GM23338 (cell line): Measurements from ENCODE around the gene SLC26A11. TPM values are rescaled to one million over a fixed set of nuclear protein-coding genes. Genes with fewer than 3 reads are reported as not detected.

Source experiments
- ATAC-seq: fragments of 200-7000 bp; cut with Tn5 transposase; 3 replicates; pipeline ENCODE4 v1.9.1; 2020
- DNase-seq: peaks from one replicate; pipeline ENCODE4 v3.0.0-alpha.2; 2015; ENCODE audit warnings: low spot score
- H2AFZ ChIP-seq: fragments of 200-600 bp; sonication (generic); 2 replicates; pipeline ENCODE4 v1.8.0; 2016; ENCODE audit warnings: antibody characterized with exemption, mild to moderate bottlenecking, moderate library complexity
- H3F3A ChIP-seq: fragments of 200-600 bp; sonication (generic); replicated peaks from 2 replicates; pipeline ENCODE4 v1.8.0; 2017; ENCODE audit warnings: antibody characterized with exemption, mixed run types, low read depth
- H3K27ac ChIP-seq: fragments of 200-600 bp; sonication (generic); 2 replicates; pipeline ENCODE4 v1.6.1; 2016; ENCODE audit warnings: low read depth
- H3K27me3 ChIP-seq: fragments of 200-600 bp; sonication (generic); 2 replicates; pipeline ENCODE4 v1.8.0; 2016; ENCODE audit warnings: mild to moderate bottlenecking, mixed run types, moderate library complexity; ENCODE audit not compliant: insufficient read depth
- H3K36me3 ChIP-seq: fragments of 200-600 bp; sonication (generic); 2 replicates; pipeline ENCODE4 v1.8.0; 2016; ENCODE audit warnings: mild to moderate bottlenecking; ENCODE audit not compliant: insufficient read depth
- H3K4me1 ChIP-seq: fragments of 200-600 bp; sonication (generic); 2 replicates; pipeline ENCODE4 v1.8.0; 2016; ENCODE audit warnings: mild to moderate bottlenecking, moderate library complexity; ENCODE audit not compliant: insufficient read depth
- H3K4me2 ChIP-seq: fragments of 200-600 bp; sonication (generic); 2 replicates; pipeline ENCODE4 v1.7.1; 2017; ENCODE audit warnings: mixed run types
- H3K4me3 ChIP-seq: fragments of 200-600 bp; sonication (generic); 2 replicates; pipeline ENCODE4 v1.6.1; 2016; ENCODE audit warnings: mixed run types
- H3K79me2 ChIP-seq: fragments of 200-600 bp; sonication (generic); replicated peaks from 2 replicates; pipeline ENCODE4 v1.8.0; 2017; ENCODE audit warnings: mild to moderate bottlenecking; ENCODE audit not compliant: insufficient read depth
- H3K9me2 ChIP-seq: fragments of 200-600 bp; sonication (generic); 2 replicates; pipeline ENCODE4 v1.8.0; 2017; ENCODE audit not compliant: insufficient read depth
- H4K20me1 ChIP-seq: fragments of 200-600 bp; sonication (generic); replicated peaks from 2 replicates; pipeline ENCODE4 v1.8.0; 2017; ENCODE audit warnings: mild to moderate bottlenecking; ENCODE audit not compliant: insufficient read depth
- H3K27ac Mint-ChIP-seq: 2 replicates; pipeline ENCODE4 v1.8.0; 2020; ENCODE audit warnings: inconsistent platforms, mild to moderate bottlenecking, moderate library complexity, mixed read lengths
- H3K27me3 Mint-ChIP-seq: 3 replicates; pipeline ENCODE4 v1.8.0; 2022; ENCODE audit warnings: low read depth, mild to moderate bottlenecking, moderate library complexity, mixed read lengths, inconsistent platforms; ENCODE audit not compliant: insufficient read depth, poor library complexity
- H3K36me3 Mint-ChIP-seq: 3 replicates; pipeline ENCODE4 v1.8.0; 2021; ENCODE audit warnings: low read depth, mild to moderate bottlenecking, inconsistent platforms, moderate library complexity, mixed read lengths
- H3K4me1 Mint-ChIP-seq: 3 replicates; pipeline ENCODE4 v1.8.0; 2020; ENCODE audit warnings: mild to moderate bottlenecking, inconsistent platforms, mixed read lengths
- H3K4me3 Mint-ChIP-seq: 3 replicates; pipeline ENCODE4 v1.8.0; 2021; ENCODE audit warnings: moderate library complexity, mild to moderate bottlenecking, inconsistent platforms, mixed read lengths
- H3K9me3 Mint-ChIP-seq: 3 replicates; pipeline ENCODE4 v1.8.0; 2020; ENCODE audit warnings: moderate library complexity, mild to moderate bottlenecking, inconsistent platforms, mixed read lengths
- CREB1 ChIP-seq: fragments of 250-450 bp; sonication (Bioruptor Pico); IDR thresholded peaks from 2 replicates; pipeline ENCODE4 v1.5.0; 2020; ENCODE audit warnings: low read depth, mild to moderate bottlenecking, moderate library complexity
- EZH2 ChIP-seq: fragments of 200-600 bp; sonication (generic); IDR thresholded peaks from one replicate; pipeline ENCODE4 v1.8.0; 2017; ENCODE audit warnings: antibody characterized with exemption, mild to moderate bottlenecking, low read depth; ENCODE audit not compliant: unreplicated experiment
- EZH2phosphoT487 ChIP-seq: fragments of 200-600 bp; sonication (generic); IDR thresholded peaks from one replicate; pipeline ENCODE4 v1.8.1; 2018; ENCODE audit warnings: antibody characterized with exemption; ENCODE audit not compliant: unreplicated experiment
- JUNB ChIP-seq: IDR thresholded peaks from one replicate; pipeline ENCODE4 v1.6.1; 2016; ENCODE audit warnings: antibody characterized with exemption; ENCODE audit not compliant: unreplicated experiment
- NANOG ChIP-seq: IDR thresholded peaks from 2 replicates; pipeline ENCODE4 v1.6.1; 2016; ENCODE audit warnings: antibody characterized with exemption, borderline replicate concordance
- POLR2AphosphoS5 ChIP-seq: IDR thresholded peaks from 2 replicates; pipeline ENCODE4 v1.6.1; 2016; ENCODE audit warnings: antibody characterized with exemption, low read depth
- REST ChIP-seq: IDR thresholded peaks from one replicate; pipeline ENCODE4 v1.6.1; 2018; ENCODE audit warnings: antibody characterized with exemption; ENCODE audit not compliant: unreplicated experiment
- STAT1 ChIP-seq: IDR thresholded peaks from one replicate; pipeline ENCODE4 v1.6.1; 2016; ENCODE audit warnings: antibody characterized with exemption; ENCODE audit not compliant: unreplicated experiment
- ZNF114 ChIP-seq: fragments of 250-450 bp; sonication (Bioruptor Pico); IDR thresholded peaks from 2 replicates; pipeline ENCODE4 v1.5.0; 2020; ENCODE audit warnings: mild to moderate bottlenecking, moderate library complexity
- ZNF331 ChIP-seq: fragments of 250-450 bp; sonication (Bioruptor Pico); IDR thresholded peaks from 2 replicates; pipeline ENCODE4 v1.5.0; 2020; ENCODE audit warnings: low read depth, mild to moderate bottlenecking, moderate library complexity
- polyA plus RNA-seq: library from polyadenylated mRNA; unstranded; fragments of >200 nt; fragmentation: Nextera tagmentation; extraction: Ambion mirVana; gene quantifications from 2 replicates; pipeline ENCODE4 v1.2.1, GENCODE V29; 2016
- total RNA-seq: library from RNA; depleted of rRNA; stranded (reverse); fragments of >200 nt; shearing (Covaris generic); gene quantifications from 2 replicates; pipeline ENCODE4 v1.2.3, GENCODE V29; 2014
- TF ChIP-seq, protein P1 (sequence below): IDR thresholded peaks from 2 replicates; pipeline ENCODE4 v1.6.1; 2016; ENCODE audit warnings: antibody characterized with exemption
- TF ChIP-seq, protein P2 (sequence below): fragments of 250-450 bp; sonication (Bioruptor Pico); IDR thresholded peaks from 2 replicates; pipeline ENCODE4 v1.5.0; 2020; ENCODE audit warnings: mild to moderate bottlenecking, moderate library complexity
- TF ChIP-seq, protein P3 (sequence below), 2 experiments: fragments of 200-600 bp in 1 of 2; sonication (generic) in 1 of 2; conservative IDR thresholded peaks; 2 replicates each; pipeline versions ENCODE4 v1.5.1 to v1.6.1; 2016 to 2017; ENCODE audit warnings: antibody characterized with exemption in 2 of 2, low read depth in 2 of 2, mild to moderate bottlenecking in 2 of 2, moderate library complexity in 1 of 2

SLC26A11 gene
- total and polyA plus RNA-seq, 2 experiments from 2014 or later, result 10.9 to 23.0 TPM

DNA sequence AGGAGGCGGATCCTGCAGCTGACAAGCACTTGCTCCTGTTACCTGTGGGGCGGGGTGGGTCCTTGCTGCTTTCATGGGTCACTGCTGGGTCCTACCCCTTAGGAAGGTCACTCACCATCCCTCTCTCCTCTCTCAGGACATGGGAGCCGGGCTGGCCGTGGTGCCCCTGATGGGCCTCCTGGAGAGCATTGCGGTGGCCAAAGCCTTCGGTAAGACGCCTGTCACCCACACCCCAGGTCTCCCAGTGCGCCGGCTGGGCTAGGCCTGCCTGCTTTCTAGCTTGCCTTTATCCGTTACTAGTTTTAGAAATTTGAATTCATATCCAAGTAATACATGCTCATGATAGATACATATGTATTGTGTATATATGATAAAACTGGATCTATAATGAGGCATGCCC lies 17.2 kb downstream of the SLC26A11 start (continued):
- TF ChIP-seq JUNB (no peak), STAT1 (no peak), ZNF331 (CRISPR knock-in tag) (no peak)

- Mint-ChIP-seq H3K27ac (no peak overlapping the region), H3K27me3 (peaks cover 8% of the 10 kb centered on the region), H3K4me3 (no peak overlapping the region), H3K9me3 (no peaks in the 10 kb centered on the region), H3K4me1 (no peaks in the 10 kb centered on the region; the same call in 2 of the 3 replicates), H3K36me3 (peaks cover 32% of the 10 kb centered on the region)
- no peak for ATAC-seq
- H3K36me3 ChIP-seq, result no peaks in the 10 kb centered on the region; the same call in 1 of the 2 replicates
- H3K79me2 ChIP-seq, result no peaks in the 10 kb centered on the region
- no peaks in the 10 kb centered on the region for H3F3A ChIP-seq
- H3K4me3 ChIP-seq, result no peak overlapping the region
- H3K4me1 ChIP-seq, result no peaks in the 10 kb centered on the region
- H3K27ac ChIP-seq, result no peak overlapping the region
- no peak overlapping the region for H2AFZ ChIP-seq
- no peaks in the 10 kb centered on the region for H3K9me2 ChIP-seq
- H3K27me3 ChIP-seq, result no peaks in the 10 kb centered on the region
- peaks cover 3% of the 10 kb centered on the region; the same call in 1 of the 2 replicates for H4K20me1 ChIP-seq
- no peak overlapping the region for H3K4me2 ChIP-seq
- TF ChIP-seq NANOG, result no peak
- no peak for TF ChIP-seq REST
- no peak for TF ChIP-seq STAT1
- TF ChIP-seq EZH2phosphoT487, result no peak
- no peak for TF ChIP-seq ZNF331 (CRISPR knock-in tag)
- TF ChIP-seq EZH2, result no peak
- TF ChIP-seq, protein P1, sequence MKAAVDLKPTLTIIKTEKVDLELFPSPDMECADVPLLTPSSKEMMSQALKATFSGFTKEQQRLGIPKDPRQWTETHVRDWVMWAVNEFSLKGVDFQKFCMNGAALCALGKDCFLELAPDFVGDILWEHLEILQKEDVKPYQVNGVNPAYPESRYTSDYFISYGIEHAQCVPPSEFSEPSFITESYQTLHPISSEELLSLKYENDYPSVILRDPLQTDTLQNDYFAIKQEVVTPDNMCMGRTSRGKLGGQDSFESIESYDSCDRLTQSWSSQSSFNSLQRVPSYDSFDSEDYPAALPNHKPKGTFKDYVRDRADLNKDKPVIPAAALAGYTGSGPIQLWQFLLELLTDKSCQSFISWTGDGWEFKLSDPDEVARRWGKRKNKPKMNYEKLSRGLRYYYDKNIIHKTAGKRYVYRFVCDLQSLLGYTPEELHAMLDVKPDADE, result no peak
- TF ChIP-seq, protein P2, sequence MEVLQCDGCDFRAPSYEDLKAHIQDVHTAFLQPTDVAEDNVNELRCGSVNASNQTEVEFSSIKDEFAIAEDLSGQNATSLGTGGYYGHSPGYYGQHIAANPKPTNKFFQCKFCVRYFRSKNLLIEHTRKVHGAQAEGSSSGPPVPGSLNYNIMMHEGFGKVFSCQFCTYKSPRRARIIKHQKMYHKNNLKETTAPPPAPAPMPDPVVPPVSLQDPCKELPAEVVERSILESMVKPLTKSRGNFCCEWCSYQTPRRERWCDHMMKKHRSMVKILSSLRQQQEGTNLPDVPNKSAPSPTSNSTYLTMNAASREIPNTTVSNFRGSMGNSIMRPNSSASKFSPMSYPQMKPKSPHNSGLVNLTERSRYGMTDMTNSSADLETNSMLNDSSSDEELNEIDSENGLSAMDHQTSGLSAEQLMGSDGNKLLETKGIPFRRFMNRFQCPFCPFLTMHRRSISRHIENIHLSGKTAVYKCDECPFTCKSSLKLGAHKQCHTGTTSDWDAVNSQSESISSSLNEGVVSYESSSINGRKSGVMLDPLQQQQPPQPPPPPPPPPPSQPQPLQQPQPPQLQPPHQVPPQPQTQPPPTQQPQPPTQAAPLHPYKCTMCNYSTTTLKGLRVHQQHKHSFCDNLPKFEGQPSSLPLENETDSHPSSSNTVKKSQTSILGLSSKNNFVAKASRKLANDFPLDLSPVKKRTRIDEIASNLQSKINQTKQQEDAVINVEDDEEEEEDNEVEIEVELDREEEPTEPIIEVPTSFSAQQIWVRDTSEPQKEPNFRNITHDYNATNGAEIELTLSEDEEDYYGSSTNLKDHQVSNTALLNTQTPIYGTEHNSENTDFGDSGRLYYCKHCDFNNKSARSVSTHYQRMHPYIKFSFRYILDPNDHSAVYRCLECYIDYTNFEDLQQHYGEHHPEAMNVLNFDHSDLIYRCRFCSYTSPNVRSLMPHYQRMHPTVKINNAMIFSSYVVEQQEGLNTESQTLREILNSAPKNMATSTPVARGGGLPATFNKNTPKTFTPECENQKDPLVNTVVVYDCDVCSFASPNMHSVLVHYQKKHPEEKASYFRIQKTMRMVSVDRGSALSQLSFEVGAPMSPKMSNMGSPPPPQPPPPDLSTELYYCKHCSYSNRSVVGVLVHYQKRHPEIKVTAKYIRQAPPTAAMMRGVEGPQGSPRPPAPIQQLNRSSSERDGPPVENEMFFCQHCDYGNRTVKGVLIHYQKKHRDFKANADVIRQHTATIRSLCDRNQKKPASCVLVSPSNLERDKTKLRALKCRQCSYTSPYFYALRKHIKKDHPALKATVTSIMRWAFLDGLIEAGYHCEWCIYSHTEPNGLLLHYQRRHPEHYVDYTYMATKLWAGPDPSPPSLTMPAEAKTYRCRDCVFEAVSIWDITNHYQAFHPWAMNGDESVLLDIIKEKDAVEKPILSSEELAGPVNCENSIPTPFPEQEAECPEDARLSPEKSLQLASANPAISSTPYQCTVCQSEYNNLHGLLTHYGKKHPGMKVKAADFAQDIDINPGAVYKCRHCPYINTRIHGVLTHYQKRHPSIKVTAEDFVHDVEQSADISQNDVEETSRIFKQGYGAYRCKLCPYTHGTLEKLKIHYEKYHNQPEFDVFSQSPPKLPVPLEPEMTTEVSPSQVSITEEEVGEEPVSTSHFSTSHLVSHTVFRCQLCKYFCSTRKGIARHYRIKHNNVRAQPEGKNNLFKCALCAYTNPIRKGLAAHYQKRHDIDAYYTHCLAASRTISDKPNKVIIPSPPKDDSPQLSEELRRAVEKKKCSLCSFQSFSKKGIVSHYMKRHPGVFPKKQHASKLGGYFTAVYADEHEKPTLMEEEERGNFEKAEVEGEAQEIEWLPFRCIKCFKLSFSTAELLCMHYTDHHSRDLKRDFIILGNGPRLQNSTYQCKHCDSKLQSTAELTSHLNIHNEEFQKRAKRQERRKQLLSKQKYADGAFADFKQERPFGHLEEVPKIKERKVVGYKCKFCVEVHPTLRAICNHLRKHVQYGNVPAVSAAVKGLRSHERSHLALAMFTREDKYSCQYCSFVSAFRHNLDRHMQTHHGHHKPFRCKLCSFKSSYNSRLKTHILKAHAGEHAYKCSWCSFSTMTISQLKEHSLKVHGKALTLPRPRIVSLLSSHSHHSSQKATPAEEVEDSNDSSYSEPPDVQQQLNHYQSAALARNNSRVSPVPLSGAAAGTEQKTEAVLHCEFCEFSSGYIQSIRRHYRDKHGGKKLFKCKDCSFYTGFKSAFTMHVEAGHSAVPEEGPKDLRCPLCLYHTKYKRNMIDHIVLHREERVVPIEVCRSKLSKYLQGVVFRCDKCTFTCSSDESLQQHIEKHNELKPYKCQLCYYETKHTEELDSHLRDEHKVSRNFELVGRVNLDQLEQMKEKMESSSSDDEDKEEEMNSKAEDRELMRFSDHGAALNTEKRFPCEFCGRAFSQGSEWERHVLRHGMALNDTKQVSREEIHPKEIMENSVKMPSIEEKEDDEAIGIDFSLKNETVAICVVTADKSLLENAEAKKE (CRISPR knock-in tag), result no peak
- TF ChIP-seq POLR2AphosphoS5, result no peak
- no peak for TF ChIP-seq JUNB
- no peak for TF ChIP-seq CREB1 (CRISPR knock-in tag)
- TF ChIP-seq ZNF114 (CRISPR knock-in tag), result no peak
- TF ChIP-seq, protein P3, sequence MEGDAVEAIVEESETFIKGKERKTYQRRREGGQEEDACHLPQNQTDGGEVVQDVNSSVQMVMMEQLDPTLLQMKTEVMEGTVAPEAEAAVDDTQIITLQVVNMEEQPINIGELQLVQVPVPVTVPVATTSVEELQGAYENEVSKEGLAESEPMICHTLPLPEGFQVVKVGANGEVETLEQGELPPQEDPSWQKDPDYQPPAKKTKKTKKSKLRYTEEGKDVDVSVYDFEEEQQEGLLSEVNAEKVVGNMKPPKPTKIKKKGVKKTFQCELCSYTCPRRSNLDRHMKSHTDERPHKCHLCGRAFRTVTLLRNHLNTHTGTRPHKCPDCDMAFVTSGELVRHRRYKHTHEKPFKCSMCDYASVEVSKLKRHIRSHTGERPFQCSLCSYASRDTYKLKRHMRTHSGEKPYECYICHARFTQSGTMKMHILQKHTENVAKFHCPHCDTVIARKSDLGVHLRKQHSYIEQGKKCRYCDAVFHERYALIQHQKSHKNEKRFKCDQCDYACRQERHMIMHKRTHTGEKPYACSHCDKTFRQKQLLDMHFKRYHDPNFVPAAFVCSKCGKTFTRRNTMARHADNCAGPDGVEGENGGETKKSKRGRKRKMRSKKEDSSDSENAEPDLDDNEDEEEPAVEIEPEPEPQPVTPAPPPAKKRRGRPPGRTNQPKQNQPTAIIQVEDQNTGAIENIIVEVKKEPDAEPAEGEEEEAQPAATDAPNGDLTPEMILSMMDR (conservative IDR thresholded peaks at IDR 0.05; ENCODE audit: low read depth in 2 of 2), result no peak
- DNase-seq, result no peak
Measured at GRCh38 chr17:80242505-80242904, 22.3 kb downstream of the SLC26A11 start.
